Measurements from ENCODE around the gene RAD23B. TPM values are rescaled to one million over a fixed set of nuclear protein-coding genes. Genes with fewer than 3 reads are reported as not detected.

Gene RAD23B
- total RNA-seq, 1 donor from 2014 or later: 110 TPM

DNA sequence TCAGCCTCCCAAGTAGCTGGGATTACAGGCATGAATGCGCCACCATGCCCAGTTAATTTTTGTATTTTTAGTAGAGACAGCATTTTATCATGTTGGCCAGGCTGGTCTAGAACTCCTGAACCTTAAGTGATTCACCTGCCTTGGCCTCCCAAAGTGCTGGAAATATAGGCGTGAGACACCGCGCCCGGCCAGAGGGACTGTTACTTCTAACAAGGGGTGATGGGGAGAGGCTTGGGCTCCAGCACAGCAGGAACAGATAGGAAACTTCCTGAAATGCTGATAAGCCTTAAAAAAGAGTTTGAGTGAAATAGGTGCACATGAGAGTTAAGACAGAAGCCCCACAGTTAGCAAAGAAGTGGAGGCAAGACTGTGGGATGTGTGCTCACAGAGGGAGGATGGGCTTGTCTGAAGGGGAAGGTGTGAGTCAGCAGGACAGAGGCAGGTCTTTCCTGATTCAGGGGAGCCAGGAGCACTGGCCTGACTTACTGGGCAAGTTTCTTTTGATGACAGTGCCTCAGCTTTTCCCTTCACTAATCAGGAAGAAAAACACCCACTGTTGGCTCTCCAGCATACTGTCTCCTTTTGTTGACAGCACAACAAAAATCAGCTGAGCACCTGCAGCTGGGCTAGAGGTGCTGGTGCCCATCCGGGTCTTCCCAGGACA, 68.4 kb downstream of the RAD23B start:
- no peak for DNase-seq (ENCODE audit: missing footprints)
- intact Hi-C loops (cut with DNase I): no loop called here
- ATAC-seq: no peak

GRCh38 chr9:107355394-107355793, 72.3 kb downstream of the RAD23B start:
- ATAC-seq: no peak
- no peak for DNase-seq (ENCODE audit: missing footprints)
- intact Hi-C loops (cut with DNase I): no loop called here

GRCh38 chr9:107358986-107359385, 75.9 kb downstream of the RAD23B start:
- DNase-seq (ENCODE audit: missing footprints) (no peak), ATAC-seq (no peak)
- intact Hi-C loops (cut with DNase I): no loop called here

DNA sequence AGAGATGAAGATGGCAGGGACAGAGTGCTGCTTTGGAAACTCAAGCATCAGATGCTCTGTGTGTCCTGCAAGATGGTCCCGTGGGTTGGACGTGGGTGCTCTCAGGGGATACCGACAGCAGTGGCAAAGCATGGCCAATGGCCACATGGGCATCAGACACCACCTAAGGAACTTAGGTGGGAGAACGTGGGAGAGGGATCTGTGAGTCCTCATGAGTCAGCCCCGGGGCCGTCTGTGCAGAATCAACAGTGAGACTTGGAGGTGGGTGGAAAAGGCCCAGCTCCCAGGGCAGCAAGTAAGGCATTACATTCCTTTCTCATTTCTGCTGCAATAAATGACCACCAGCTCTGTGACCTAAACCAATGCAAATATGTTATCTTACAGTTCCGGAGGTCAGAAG, 77.0 kb downstream of the RAD23B start:
- intact Hi-C loops (cut with DNase I): no loop called here
- no peak for ATAC-seq
- DNase-seq (ENCODE audit: missing footprints): no peak

GRCh38 chr9:107361816-107362215, 78.7 kb downstream of the RAD23B start:
- intact Hi-C loops (cut with DNase I): no loop called here
- no peak for DNase-seq (ENCODE audit: missing footprints)
- ATAC-seq: no peak

GRCh38 chr9:107363516-107364152, 80.6 kb downstream of the RAD23B start:
- intact Hi-C loops (cut with DNase I): no loop called here

DNA sequence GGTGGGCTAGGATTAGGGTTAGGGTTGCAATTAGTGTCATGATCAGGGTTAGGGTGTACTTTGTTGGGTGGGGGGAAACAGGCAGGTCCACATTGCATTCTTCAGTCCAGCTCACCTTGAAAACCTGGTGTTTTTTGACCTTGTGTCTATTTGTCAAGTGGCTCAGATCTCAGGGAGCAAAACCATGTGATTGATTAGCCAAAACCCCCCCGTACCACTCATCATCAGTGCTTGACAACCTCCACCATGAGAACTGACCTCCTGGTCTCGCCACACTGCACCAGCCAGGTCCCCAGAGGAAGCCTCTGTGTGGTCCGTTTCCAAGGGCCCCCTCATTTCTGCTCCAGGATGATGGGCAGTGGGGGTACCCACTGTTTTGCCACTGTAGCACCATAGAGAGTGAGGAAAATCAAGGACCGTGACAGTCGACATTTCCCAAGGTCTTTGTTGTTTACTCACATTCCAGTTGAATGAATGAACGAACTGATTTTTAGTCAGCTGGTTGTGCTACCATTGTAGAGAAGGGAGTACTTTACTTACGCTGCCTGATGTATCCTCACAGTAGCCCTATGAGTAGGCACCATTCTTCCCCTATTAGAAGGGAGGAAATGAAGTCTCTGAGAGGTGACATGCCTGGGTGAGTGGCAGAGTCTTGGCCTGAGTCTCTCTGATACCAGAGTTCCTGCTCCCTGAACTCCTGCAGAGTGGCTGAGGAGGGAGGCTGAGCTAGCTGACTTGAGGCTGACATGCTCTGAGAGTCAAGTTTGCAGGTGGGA, 84.8 kb downstream of the RAD23B start:
- intact Hi-C loops (cut with DNase I): no loop called here
- no peak for DNase-seq (ENCODE audit: missing footprints)
- ATAC-seq: no peak

More at GRCh38 chr9:107363516-107364152, 80.6 kb downstream of the RAD23B start:
- DNase-seq (ENCODE audit: missing footprints): no peak
- ATAC-seq: peak; percentile 66

- DNase-seq (ENCODE audit: missing footprints) (no peak), ATAC-seq (no peak)
- intact Hi-C loops (cut with DNase I): no loop called here
These were observed 85.6 kb downstream of the RAD23B start for GRCh38 chr9:107368696-107369095.

GRCh38 chr9:107373809-107374208, 90.7 kb downstream of the RAD23B start:
- DNase-seq (ENCODE audit: missing footprints): no peak
- no peak for ATAC-seq
- intact Hi-C loops (cut with DNase I): no loop called here

- intact Hi-C loops (cut with DNase I): no loop called here
- no peak for ATAC-seq
- DNase-seq (ENCODE audit: missing footprints): no peak
These were observed 91.9 kb downstream of the RAD23B start for GRCh38 chr9:107375001-107375400.

DNA sequence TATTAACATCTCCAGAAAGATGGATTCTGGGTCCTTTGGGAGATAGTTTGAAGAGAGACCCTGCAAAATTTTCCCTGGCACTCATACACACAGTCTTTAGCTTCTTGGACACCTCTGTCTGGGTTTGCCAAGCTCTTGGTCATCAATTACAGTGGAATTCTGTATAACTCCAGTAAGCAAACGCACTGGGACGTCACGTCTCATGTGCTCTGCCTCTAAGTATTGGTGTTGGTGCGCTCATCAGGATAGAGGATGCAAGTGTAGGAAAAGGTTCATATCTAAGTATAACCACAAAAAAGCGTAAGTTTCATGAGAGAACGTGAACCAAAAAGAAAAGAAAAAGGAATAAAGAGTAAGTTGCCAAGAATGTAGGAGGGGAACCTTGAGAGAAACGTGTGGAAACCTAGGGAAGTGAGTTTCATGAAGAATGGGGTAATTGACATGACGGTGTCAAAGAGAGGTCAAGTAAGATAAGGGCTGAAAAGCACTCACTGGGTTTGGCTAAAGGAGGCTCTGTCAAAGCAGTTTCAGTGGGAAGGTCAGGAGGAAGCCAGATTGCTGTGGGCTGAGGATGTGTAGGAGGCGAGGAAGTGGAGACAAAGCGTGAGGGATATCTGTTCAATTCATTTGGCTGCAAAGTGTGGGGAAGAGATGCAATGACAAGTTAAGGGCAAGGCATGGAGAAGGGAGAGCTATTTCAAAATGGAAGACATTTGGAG, 92.7 kb downstream of the RAD23B start:
- DNase-seq (ENCODE audit: missing footprints) (no peak), ATAC-seq (peak; percentile 31)
- intact Hi-C loops (cut with DNase I): no loop called here

DNA sequence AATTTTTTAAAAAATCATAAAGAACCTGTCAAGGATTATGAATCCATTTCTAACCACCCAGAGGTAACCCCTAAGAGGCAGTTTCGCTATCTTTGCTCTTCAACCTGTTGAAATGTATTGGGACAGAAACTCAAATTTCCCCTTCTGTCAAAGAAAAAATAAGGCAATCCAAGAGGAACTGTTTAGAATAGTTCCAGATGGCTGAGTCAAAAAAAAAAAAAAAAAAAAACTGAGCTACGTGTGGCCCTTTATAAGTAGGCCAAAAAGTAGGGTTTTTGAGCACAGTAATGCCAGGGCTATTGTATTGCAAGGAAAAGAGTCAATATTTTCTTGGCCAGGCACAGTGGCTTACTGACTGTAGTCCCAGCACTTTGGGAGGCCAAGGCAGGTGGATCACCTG, 94.9 kb downstream of the RAD23B start:
- ATAC-seq (no peak), DNase-seq (ENCODE audit: missing footprints) (no peak)
- intact Hi-C loops (cut with DNase I): no loop called here

Other genes starting within 250 kb of the RAD23B start
- 36.9 TPM for gene KLF4, start 206.5 kb downstream of the RAD23B start, total RNA-seq

Measured in Right ventricle myocardium inferior (tissue), 1 donor.